VCaP (cell line): ENCODE data around the gene POMGNT2.

ENCODE experiments used
- H3K27ac ChIP-seq: fragments of 450-650 bp; 2 replicates; pipeline ENCODE4 v1.5.1; 2017
- TF ChIP-seq, protein P1 (sequence below): fragments of 450-650 bp; conservative IDR thresholded peaks from 2 replicates; pipeline ENCODE4 v1.5.1; 2017; ENCODE audit warnings: mild to moderate bottlenecking, moderate library complexity

POMGNT2 gene

DNA sequence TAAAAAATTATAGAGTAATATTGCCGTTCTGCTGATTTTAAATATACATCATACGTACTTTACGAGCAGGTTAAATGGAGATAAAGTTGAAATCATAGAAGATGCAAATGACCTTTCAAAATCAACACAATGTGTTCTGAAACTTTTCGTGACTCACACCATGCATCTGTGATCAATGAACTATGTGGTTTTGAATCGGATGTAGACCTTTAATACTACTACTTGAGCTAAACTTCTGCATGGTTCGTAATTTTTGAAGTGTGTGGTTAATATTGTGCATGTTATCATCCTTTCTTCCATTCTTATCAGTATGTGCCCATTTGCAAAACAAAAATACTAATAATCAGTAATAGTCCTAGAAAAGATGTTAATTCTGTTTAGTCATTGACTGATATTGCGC is 67.9 kb downstream of the POMGNT2 start:
- TF ChIP-seq, protein P1, sequence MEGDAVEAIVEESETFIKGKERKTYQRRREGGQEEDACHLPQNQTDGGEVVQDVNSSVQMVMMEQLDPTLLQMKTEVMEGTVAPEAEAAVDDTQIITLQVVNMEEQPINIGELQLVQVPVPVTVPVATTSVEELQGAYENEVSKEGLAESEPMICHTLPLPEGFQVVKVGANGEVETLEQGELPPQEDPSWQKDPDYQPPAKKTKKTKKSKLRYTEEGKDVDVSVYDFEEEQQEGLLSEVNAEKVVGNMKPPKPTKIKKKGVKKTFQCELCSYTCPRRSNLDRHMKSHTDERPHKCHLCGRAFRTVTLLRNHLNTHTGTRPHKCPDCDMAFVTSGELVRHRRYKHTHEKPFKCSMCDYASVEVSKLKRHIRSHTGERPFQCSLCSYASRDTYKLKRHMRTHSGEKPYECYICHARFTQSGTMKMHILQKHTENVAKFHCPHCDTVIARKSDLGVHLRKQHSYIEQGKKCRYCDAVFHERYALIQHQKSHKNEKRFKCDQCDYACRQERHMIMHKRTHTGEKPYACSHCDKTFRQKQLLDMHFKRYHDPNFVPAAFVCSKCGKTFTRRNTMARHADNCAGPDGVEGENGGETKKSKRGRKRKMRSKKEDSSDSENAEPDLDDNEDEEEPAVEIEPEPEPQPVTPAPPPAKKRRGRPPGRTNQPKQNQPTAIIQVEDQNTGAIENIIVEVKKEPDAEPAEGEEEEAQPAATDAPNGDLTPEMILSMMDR: no peak

DNA sequence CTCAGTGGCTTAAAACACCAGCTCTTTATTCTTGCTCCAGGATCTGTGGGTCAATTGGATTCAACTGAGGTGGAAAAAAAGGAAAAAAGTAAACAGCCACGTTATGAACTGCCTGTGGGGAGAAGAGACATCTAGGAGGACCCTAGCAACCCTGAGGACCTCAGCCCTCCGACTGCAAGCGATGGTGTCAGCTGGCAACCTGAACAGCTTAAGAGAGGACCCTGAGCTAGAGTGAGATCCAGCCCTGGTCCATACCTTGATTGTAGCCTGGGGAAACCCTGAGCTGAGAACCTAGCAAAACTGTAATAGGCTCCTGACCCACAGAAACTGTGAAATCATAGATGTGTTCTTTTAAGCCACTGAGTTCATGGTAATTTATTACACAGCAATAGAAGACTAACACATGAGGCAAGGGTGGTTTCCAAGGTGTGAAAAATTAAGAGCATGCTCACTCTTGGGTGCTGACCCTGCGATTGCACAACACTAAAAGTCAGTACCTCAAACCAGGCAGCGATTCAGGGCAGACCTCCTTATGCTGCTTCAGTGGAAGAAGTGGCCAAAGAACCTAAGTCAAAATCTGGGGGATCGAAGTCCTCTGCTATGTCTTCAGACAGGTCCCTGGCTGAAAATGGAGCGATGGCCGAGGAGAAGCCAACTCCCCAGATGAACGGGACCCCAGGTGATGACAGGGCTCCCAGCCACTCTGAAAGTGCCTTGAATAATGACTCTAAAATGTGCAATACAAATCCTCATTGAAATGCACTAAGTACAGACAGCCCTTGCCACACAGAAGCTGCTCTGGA is 69.1 kb downstream of the POMGNT2 start:
- TF ChIP-seq, protein P1: no peak
- no peak overlapping the region for H3K27ac ChIP-seq

More for the DNA sequence above, 67.9 kb downstream of the POMGNT2 start:
- no peak overlapping the region for H3K27ac ChIP-seq

DNA sequence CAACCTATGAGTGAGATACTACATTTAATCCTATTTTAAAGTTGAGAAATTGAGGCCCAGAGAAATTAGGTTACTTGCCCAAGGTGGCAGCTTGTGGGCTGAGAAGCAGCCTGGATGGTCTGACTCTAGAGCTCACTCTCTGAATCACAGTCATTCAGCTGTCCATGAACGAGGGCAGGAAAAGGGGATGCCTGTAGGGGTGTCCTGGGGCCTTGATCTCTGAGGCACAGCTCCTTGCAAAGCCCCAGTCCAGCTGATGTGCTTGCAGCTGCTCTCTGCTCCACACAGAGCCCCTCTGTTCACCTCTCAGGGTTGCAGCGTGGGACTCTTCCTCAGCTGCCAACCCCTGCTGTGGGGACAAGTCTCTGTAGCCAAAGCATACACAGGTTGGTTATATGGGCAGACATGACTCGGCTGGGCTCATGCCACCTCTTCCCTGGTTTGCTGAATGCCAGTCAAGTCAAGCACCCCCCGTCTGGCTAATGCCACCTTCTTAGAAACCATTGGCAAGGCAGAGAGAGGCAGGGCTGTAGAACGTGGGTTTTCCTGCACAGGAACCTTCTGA is 70.0 kb downstream of the POMGNT2 start:
- no peak overlapping the region for H3K27ac ChIP-seq
- TF ChIP-seq, protein P1: no peak

DNA sequence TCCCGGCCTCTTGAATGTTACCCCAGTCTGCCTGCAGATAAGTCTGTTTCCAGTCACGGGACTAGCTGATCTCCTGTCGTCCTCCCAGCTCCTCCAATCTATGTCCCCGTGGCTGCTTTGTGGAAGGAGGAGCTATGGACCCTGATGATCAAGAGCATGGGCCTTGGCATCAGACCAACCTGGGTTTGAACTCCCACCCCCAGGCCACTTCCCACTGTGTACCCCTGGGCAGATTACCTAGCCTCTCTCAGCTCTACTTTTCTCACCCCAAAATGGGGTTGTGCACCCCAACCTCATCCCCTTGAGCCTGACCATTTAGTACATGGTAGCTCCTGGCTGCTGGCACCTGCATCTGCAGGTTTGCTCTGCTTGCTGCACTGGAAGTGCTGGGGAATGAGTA is 71.0 kb downstream of the POMGNT2 start:
- no peak overlapping the region for H3K27ac ChIP-seq
- TF ChIP-seq, protein P1: no peak

DNA sequence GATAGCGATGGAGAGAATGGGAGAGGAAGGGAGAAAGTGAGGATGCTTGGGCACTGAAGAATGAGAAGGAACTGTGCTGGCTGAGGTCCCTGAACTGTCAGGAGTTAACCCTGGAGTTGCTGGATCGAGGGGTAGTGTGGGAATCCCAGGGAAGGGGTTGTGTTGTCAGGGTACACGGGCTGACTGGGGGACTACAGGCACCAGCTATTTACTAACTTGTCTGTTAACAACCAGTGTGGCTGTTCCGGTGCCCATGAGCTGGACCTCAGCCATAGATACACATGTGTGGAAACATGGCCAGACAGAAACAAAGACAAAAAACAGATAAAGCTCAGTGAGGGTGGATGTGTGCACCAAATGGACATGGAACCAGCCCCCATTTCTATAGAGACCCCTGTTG is 71.7 kb downstream of the POMGNT2 start:
- no peak overlapping the region for H3K27ac ChIP-seq
- TF ChIP-seq, protein P1: no peak

DNA sequence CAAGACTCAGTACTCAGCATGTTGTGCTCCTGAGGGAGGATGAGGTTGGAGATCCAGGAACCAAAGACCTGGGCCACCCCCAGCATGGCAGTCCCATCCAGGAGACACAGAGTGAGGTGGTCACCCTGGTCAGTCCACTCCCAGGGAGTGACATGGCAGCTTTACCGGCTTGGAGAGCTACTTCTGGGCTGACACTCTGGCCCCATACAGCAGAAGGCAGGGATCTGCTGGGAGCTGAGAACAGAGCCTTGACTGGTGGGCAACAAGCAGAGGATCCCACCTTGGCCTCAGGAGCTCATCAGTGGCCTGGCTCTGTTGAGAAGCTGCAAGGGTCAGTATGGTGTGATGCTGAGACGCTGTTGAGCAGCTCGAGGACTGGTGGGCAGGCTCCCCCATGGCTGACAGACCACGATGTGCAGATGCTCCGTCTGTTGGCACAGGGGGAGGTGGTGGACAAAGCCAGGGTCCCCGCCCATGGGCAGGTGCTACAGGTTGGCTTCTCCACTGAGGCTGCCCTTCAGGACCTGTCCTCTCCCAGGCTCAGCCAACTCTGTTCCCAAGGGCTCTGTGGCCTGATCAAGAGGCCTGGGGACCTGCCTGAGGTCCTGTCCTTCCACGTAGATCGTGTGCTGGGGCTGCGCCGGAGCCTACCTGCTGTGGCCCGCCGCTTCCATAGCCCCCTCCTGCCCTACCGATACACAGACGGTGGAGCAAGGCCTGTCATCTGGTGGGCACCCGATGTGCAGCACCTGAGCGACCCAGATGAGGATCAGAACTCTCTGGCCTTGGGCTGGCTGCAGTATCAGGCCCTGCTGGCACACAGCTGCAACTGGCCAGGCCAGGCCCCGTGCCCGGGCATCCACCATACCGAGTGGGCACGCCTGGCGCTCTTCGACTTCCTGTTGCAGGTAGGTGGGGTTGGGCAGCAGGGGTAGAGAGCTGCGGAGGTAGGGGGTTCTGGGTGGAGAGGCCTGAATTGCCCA is 72.9 kb downstream of the POMGNT2 start:
- H3K27ac ChIP-seq: no peak overlapping the region
- TF ChIP-seq, protein P1: no peak
